NCI-H510A treated with DMSO at 0.1 percent for 48 hours (cell line): ENCODE data around the gene ALDH1B1.
"Not testable (repeated sequence)": the region's sequence is repeated elsewhere in the genome, so short reads cannot be mapped to it uniquely, and the experiment has no call there.

Source experiments
- DNase-seq: peaks from one replicate; lab custom pipeline; 2025; lab: John Stamatoyannopoulos, UW

ALDH1B1 gene

DNA sequence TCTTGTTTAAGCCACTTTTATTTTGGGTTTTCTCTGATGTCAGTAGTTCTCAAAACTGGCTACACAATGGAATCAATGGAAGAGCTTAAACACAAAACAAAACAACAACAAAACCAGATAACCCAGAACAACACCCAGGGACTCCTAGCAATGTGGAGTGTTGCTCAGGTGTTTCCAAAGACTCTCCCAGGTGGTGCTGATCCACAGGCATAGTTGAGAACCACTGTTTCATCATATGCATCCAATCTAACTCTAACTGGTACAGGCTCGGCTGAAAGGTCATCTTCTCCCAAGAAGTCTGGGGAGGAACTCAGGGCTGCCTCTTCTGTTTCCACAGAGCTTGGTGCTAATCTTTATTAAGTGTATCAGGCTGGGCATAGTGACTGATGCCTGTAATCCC is 5.4 kb upstream of the ALDH1B1 start:
- DNase-seq = no peak

DNA sequence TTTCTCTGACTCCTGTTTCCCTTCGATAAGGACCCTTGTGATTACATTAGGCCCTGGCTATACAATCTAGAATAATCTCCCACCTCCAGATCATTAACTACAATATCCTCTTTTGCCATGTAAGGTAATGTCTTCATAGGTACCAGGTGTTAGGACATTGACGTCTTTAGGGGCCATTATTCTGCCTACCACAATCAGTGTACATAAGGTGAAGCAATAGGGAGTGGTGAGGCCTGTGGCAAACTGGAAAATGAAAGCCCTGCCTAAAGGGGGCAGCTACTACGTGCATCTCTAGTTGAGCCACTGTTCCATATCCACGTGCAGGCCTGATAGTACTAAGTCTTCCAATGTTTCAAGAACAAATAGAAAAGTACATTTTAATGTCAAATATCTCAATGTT is 4.8 kb upstream of the ALDH1B1 start:
- DNase-seq = no peak

DNA sequence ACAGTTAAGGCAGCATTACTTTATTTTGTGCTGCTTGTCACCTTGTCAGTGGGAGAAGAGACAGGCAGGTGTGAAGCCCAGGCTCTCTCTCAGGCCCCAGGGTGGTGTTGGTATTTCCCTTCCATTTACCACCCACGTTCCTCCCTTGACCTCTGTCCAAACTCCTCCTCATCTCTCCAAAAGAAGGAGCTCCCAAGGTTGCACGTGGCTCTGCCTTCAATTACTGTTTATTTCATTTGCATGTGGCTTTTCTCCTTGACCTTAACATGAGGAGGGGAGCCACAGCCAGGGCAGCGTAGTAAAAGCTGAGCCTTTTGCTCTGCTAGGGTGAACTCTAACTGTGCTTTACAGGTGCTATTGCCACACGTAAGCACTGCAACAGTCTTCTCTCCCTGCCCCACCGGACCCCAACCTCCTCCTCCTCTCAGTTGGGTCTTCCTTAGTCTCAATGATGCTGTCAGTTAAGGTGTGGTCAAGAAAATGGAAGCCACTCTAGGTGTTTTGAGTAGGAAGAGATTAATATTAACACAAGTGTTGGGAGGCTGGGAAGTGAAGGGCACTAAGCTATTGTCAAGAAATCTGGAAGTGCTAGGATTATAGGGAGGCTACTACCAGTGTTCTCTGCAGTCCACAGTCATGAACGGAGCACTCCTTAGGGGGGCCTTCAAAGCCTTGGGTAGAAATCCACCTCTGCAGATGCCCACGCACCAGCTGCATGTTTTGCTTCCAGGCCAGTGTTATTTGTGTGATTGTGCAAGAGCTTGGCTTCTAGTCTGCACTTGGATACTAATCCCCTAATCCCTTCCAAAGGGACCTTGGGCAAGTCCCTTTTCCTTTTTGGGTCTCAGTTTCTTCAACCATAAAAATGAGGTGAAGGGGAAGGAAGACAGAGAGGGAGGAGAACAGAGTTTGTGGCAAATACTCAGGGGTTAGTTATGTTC is 3.9 kb upstream of the ALDH1B1 start:
- DNase-seq = no peak

DNA sequence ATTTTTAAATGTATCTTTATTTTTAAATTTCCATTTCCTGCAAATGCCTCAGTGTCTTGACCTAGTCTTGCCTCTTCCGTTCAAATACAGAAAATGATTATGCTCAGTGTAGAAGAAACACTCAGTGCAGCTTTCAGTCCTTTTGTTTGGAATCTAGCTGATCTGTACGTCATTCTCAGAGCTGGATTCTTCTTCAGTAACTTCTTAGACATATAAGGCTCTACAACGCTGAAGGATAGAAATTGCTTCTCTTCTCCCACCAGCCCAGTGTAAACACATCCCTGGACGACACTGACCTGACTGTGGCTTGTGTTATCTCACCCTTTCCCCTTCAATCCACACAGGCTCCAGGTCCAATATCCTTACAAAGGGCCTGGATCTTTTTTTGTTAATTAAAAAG is 3.2 kb upstream of the ALDH1B1 start:
- no peak for DNase-seq

DNA sequence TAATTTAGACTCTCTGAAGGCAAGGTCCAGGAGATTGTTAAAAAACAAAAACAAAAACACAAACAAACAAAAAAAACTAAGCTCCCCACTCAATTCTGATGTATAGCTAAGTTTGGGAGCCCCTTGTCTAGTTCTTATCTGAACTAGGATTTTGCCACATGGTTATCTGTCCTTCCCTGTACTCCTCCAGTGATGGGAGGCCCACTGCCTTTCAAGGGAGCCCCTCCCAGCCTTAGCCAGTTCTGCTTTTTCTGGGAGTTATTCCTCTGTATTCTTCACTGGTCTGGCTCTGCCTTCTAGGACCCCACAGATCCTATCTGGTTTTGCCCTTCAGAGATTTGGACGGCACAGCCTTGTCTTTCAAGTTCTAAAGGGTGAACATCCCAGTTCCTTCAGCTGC is 2.1 kb upstream of the ALDH1B1 start:
- no peak for DNase-seq

DNA sequence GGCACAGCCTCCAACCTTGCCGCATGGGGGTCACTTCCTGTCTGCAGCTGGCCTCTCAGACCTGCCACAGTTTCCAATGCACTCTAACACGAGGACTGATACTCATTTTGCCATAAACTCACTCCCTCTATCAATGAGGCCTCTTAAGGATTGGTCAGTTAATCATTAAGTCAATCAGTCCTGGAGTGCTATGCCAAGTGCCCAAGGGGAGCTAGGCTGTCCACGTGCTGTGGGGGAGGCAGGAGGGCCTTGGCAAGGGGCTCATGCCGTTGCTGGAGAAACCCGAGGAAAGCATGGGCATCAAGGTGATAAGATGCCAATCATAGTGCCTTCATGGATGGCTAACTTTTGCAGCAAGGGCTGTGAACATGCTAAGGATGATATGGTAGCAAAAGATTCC is 1.7 kb upstream of the ALDH1B1 start:
- no peak for DNase-seq

DNA sequence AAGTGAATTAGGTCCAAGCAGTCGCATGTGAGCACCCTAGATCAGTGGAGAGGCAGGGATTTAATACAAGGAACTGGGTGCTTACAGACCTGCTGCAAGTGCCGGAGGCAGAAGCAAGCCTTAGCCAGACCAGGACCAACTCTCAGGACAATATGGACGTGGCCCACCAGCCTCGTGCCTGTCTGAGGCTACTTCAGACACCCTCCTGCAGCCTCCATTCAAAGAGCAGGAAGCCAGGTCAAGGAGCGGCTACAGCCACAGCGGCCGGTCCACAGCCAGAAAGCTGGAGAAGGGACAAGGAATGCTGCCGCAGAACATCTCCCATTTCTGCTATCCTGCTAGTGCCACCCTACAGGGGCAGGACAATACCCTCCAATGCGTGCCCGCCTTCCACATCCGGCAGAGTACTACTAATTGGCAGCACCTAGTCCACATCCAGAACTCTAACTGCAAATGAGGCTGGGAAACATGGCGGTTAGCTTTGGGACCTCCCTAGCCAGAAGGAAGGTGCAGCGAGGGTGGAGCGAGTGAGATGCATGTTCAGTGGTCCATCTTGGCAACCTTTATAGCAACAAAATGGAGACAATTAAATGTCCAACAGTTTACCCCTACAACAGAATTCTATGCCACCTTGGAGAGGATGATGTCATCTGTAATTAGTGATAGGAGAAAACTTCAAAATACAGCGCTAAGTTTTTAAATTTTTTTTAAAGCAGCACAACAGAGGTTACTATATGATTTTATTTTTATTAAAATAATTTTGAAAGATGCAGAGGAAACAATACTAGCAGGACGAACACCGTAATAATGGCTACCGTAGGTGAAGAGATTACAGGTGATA is 1.0 kb upstream of the ALDH1B1 start:
- DNase-seq = no peak

DNA sequence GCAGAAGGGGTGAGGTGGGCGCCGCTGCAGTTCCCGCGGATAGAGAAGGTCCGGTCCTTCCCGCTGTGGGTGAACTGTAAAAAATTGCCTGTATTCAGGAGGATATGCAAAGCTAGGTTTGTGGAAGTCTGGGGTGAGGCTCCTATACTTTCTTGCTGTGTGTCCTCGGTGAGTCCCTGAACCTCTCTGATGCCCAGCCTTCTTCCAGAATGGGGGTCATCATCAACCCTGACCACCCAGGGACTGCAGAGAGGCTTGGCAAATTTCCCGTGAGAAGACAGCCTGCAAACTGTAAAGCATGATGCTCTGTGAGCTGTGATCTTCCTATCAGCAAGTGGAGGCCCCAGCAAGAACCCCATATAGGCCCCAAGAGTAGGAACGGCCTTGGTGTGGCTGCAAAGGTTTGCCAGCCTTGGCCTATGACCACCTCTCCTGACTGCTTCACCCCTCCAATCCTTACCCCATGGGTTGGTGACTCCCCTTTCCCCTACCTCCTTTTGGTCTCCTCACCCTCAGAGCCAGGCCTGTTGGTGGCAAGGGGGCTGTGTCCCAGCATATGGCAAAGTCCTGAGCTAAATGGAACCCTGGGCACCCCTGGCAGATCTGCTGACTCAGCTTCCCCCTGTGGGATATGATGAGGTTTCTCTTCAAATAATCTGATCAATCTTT is 760 bp downstream of the ALDH1B1 start:
- no peak for DNase-seq

DNA sequence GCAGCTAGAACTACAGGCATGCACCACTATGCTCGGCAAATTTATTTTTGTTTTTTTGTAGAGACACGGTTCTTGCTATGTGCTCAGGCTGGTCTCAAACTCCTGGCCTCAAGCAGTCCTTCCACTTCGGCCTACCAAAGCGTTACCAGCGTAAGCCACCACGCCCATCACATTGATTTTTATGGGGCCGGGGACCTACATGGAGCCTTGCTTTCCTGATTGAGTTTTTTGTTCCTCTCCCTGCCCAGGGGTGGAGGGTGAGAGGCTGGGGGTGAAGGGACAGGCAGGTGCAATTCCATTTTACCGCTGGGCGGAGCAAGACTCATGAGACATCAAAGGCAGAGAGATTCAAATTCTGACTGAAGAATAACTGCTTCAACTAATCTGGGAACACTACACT is 1.9 kb downstream of the ALDH1B1 start:
- DNase-seq = no peak

DNA sequence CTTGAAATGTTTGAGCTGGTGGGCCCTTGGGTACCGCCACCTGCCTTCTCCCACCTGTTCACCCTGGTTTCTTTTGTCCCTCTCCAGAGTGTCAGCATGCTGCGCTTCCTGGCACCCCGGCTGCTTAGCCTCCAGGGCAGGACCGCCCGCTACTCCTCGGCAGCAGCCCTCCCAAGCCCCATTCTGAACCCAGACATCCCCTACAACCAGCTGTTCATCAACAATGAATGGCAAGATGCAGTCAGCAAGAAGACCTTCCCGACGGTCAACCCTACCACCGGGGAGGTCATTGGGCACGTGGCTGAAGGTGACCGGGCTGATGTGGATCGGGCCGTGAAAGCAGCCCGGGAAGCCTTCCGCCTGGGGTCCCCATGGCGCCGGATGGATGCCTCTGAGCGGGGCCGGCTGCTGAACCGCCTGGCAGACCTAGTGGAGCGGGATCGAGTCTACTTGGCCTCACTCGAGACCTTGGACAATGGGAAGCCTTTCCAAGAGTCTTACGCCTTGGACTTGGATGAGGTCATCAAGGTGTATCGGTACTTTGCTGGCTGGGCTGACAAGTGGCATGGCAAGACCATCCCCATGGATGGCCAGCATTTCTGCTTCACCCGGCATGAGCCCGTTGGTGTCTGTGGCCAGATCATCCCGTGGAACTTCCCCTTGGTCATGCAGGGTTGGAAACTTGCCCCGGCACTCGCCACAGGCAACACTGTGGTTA is 3.3 kb downstream of the ALDH1B1 start:
- no peak for DNase-seq

DNA sequence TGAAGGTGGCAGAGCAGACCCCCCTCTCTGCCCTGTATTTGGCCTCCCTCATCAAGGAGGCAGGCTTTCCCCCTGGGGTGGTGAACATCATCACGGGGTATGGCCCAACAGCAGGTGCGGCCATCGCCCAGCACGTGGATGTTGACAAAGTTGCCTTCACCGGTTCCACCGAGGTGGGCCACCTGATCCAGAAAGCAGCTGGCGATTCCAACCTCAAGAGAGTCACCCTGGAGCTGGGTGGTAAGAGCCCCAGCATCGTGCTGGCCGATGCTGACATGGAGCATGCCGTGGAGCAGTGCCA is 3.8 kb downstream of the ALDH1B1 start:
- no peak for DNase-seq

DNA sequence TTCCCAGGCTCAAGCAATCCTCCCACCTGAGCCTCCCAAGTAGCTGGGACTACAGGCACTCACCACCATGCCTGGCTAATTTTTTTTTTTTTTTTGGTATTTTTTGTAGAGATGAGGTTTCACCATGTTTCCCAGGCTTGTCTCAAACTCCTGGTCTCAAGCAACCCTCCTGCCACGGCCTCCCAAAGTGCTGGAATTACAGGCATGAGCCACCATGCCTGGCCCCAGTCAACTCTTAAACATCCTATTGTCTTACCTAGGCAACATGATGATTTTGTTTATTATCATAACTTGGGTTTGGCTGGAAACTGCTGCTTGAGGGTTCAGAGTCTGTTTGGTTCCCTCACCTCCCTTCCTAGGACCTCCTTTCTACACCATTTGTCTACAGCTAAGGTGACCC is 6.7 kb downstream of the ALDH1B1 start:
- DNase-seq = not testable (repeated sequence)

DNA sequence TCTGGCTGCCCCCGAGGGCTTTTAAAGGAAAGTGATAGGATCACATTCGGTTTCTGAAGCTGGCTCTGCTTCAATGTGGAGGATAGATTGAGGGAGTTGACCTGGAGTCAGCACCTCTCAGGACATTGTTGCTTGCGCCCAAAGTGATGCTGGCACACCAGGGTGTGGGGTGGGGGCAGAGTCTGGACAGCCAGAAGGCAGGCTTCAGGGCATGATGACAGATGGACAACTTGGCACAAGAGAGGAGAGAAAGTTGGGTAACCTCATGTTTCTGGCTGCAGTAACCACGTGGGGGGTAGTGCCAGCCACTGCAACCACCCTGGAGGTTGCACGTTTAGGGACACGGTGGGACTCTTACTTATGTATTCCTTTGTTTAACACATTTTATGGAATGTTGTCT is 9.5 kb downstream of the ALDH1B1 start:
- DNase-seq = no peak

DNA sequence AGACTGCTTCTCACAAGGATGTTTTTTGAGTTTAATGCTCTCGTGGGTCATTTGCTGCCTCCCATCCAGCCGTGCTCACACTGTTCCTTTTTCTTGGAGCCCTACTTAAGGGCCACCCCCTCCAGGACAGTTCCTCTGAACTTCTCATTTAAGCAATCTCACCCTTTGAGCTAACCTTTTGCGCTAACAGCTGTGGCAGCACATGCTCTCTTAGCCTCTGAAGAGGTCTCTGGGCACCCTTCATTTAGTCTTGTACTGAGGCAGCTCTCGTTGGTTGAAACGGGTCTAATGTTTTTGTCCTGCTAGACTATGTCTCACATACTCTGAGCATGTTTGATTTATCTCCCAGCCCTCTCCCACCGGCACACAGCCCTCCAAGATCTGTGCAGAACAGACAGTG is 11.8 kb downstream of the ALDH1B1 start:
- no peak for DNase-seq

DNA sequence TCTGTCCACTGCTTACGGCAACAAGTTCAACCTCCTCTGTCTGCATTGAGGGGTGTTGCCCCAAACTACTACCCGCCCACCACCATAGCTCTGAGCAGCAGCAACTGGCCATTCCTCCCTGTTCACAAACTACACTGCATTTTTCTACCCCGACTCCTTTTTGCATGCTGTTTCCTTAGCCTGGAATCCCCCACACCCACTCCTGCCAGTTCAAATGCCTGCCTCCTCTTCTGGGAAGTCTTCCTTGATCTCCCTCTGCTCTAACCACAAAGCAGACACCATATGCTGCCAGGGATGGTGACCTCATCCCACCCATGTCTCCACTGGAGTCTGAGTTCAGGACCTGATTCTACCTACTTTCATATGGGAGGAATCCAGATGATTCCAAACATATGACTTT is 13.3 kb downstream of the ALDH1B1 start:
- DNase-seq = no peak

DNA sequence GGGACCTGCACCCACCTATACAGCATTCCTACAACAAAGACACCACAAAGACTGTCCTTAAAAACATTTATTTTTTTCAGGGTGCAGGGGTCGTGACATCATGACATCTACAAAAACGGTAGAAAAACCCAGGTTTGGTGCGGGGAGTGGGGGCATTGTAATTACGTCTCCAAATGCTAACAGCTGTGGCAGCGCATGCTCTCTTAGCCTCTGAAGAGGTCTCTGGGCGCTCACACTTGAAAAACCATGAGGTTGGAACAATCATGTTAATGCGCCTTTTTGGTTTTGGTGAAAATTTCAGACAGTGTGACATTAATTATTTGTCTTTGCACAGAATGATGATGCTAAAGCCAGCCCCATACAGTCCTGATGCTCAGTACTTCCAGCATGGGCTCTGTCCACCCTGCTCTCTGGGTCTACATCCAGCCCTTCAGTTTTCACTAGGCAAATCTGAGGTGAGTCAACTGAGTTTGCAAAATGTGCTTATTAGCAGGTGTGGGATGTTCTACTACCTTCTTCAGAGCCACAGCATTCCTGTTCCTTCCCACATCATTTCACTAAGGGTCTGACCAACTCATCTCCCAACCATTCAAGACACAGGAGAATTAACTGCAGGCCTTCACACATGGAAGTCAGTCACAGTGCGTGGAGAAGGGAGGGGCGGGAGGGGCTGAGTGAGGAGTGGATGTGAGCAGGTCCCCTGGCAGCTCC is 14.1 kb downstream of the ALDH1B1 start:
- DNase-seq = no peak

DNA sequence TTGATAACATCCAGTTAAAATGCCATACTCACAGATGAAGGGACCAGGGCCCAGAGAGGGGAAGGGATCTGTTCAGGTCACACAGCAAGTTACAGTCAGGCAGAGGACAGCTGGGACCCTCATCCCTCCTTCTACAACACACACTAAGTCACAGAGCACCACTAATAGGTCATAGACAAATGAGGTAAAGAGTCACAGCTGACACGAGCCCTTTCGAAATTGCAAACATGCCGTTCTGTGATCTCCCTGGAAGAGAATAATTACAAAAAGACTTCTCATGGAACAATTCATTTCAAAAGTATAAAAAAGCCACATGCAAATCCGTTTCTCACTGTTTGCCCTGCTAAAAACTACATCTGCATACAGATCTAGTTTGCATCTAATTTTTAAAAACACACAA is 16.2 kb downstream of the ALDH1B1 start:
- no peak for DNase-seq

DNA sequence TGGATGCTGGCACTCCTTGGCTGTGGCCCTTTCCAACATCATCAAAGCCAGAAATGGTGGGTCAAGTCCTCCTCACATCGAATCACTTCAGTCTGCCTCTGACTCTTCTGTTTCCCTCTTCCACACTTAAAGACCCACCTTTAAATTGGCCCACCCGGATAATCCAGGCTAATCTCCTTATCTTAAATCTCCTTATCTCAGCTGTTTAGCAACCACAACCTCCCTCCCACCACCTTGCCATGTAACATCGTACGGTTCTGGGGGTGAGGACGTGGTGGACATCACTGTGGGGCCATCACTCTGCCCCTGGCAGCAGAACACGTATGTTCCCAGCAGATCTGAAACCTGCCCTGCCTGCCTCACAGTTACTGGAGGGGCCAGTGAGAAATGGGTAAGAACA is 20.2 kb downstream of the ALDH1B1 start:
- DNase-seq = no peak

DNA sequence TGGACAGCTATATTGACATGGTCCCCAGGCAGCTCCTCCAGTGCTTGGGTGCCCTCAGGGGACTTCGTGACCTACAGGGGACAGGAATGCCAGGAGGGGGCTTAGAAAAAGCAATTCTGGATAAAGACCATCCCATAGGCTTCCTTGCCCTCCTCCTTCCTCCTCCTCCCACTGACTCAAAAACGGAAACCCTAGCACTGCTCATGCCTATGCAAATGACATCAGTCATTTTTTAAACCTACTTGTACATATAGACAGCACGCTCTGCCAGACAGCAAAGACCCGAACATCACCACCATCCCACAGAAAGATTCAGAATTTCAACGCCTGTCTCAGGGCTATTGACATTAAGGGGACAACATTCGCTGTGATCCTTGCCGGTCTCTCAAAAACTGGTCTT is 20.8 kb downstream of the ALDH1B1 start:
- DNase-seq = no peak

DNA sequence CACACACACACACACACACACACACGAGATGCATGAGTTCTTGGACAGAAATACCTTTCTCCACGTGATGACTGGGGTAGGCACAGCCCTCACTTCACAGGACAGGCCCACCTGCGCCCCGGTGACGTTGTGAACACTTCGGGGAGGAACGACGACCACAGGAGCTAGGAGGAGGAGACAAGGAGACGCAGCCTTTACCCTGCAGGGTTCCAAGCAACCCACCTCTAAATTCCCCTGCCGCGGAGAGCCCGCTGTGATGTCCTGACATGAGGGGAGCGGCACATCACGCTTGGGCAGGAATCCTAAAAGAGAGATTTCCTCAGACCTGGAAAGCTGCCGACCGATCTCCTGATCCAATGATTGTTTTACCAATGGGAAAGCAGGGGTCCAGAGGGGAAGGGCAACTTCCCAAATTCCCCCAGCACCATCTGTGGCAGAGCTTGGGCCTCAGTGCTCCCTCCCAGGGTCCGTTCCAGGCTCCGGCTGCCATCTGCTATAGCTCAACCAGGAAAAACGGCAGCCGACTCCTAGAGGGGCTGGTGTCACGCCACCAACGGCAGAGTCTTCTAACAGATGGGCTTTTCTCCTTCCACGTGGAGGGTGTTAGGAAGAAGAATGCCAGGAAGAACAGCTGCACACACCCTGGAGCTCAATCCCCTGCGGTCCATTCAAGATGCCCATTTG is 21.7 kb downstream of the ALDH1B1 start:
- DNase-seq = no peak

DNA sequence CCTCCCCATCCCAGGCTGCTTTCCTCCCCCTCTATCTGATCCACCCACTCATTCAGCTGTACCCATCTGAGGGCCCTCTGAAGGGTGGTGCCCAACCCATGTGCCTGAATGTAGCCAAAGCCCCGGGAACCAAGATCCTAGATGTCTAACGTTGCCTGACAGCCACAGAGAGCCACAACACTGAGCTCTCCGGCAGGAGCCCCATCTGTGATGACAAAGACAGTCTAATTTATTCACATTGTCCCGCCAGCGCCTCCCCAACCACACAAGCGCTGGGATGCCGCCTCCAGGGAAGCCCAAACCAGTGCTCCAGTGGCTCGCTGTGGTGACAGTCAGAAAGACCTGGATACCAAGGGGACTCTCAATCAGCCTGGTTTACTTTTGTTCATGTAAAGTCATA is 23.4 kb downstream of the ALDH1B1 start:
- DNase-seq = no peak
